Spleen (tissue), 11 donors: ENCODE data around the gene HEATR3. TPM values are rescaled to one million over a fixed set of nuclear protein-coding genes. Genes with fewer than 3 reads are reported as not detected.

ENCODE experiments used
- DNase-seq: peaks from one replicate; pipeline ENCODE4 v3.0.0-alpha.2; 2020
- H3K27ac ChIP-seq, 8 donors: fragments of 200-600 bp; sonication (generic) in 7 of 8; 1 replicate in 4 of 8; 2 replicates in 4 of 8; pipeline versions ENCODE4 v1.5.0 to v1.8.0; 2016 to 2021; ENCODE audit warnings: inconsistent platforms in 4 of 8, mild to moderate bottlenecking in 4 of 8, moderate library complexity in 1 of 8
- H3K27me3 ChIP-seq, 7 donors: fragments of 200-600 bp; sonication (generic) in 6 of 7; replicated peaks in 1 of 7; 1 replicate in 4 of 7; 2 replicates in 3 of 7; pipeline versions ENCODE4 v1.5.0 to v1.8.0; 2016 to 2021; ENCODE audit warnings: inconsistent platforms in 3 of 7, mild to moderate bottlenecking in 1 of 7
- H3K36me3 ChIP-seq, 6 donors: fragments of 200-600 bp; sonication (generic) in 5 of 6; 1 replicate in 4 of 6; 2 replicates in 2 of 6; pipeline versions ENCODE4 v1.5.0 to v1.8.0; 2016 to 2021; ENCODE audit warnings: inconsistent platforms in 2 of 6
- H3K4me1 ChIP-seq, 6 donors: fragments of 200-600 bp; sonication (generic) in 5 of 6; 1 replicate in 3 of 6; 2 replicates in 3 of 6; pipeline versions ENCODE4 v1.5.0 to v1.8.0; 2016 to 2021; ENCODE audit warnings: inconsistent platforms in 3 of 6
- H3K4me3 ChIP-seq, 8 donors: fragments of 200-600 bp; sonication (generic) in 7 of 8; 1 replicate in 4 of 8; 2 replicates in 4 of 8; pipeline versions ENCODE4 v1.5.0 to v1.8.0; 2016 to 2021; ENCODE audit warnings: inconsistent platforms in 4 of 8, mild to moderate bottlenecking in 4 of 8, moderate library complexity in 2 of 8
- H3K9me3 ChIP-seq, 8 donors: fragments of 200-600 bp; sonication (generic) in 7 of 8; 1 replicate in 4 of 8; 2 replicates in 4 of 8; pipeline versions ENCODE4 v1.5.0 to v1.8.0; 2016 to 2021; ENCODE audit warnings: inconsistent platforms in 4 of 8
- CTCF ChIP-seq, 11 experiments: fragments of 200-600 bp in 7 of 11; fragments of 450-650 bp in 4 of 11; sonication (generic) in 4 of 11; IDR thresholded peaks in 8 of 11; conservative IDR thresholded peaks in 3 of 11; 1 replicate in 7 of 11; 2 replicates in 4 of 11; pipeline versions ENCODE4 v1.4.0 to v1.8.0; 2016 to 2021; ENCODE audit warnings: antibody characterized with exemption in 11 of 11, inconsistent platforms in 4 of 11, mild to moderate bottlenecking in 1 of 11
- POLR2A ChIP-seq, 3 donors: fragments of 450-650 bp; IDR thresholded peaks; one replicate each; pipeline ENCODE4 v1.5.1; 2017; ENCODE audit warnings: antibody characterized with exemption in 3 of 3, mild to moderate bottlenecking in 1 of 3
- POLR2AphosphoS5 ChIP-seq, 3 donors: sonication (generic); formaldehyde crosslinking; IDR thresholded peaks; one replicate each; pipeline ENCODE4 v1.5.1; 2017; ENCODE audit warnings: antibody characterized with exemption in 3 of 3
- WGBS, 5 donors: extraction: QIAGEN DNeasy Blood & Tissue Kit in 3 of 5; methylation state at CpG; one replicate each; pipeline versions ENCODE4 v1.1.5 to v1.1.7; 2013 to 2018; 5-methylcytosine and 5-hydroxymethylcytosine counted together
- intact Hi-C: fragments of 100-400 bp; cut with DNase I; formaldehyde crosslinking; loops from one replicate; pipeline ENCODE4 v1.15.0; 2023; ENCODE audit warnings: low total_unique reads
- polyA plus RNA-seq, 3 donors: library from polyadenylated mRNA; stranded (reverse); fragments of 200-250 nt; gene quantifications; one replicate each; pipeline ENCODE4 v1.2.1, GENCODE V29; 2013
- total RNA-seq, 7 donors: library from RNA; depleted of rRNA in 3 of 7; stranded (reverse); fragments of >200 nt in 3 of 7; fragmentation: NEBNext Ultra II Directional in 4 of 7; extraction: Animal tissue kit (Norgen Biotek cat#: 25700) in 4 of 7; gene quantifications; one replicate each; pipeline versions ENCODE4 v1.1.0 to v1.2.1, GENCODE V29; 2016 to 2021
- donor health status: healthy with polysubstance abuse.
- donor health status: DM: no; HTN: no; CAD: no; lungs with moderate emphysema.
- donor health status: DM: no; HTN: no; CAD: no.
- donor health status: Bipolar disorder and iron deficiency.
- donor health status: healthy.
- donor health status: DM: no; HTN: no; CAD: no.
- donor health status: DM: yes; HTN: yes; CAD: no.

The HEATR3 gene
- total and polyA plus RNA-seq, 10 donors: 8.3 to 40.8 (median 23.6) TPM

GRCh38 chr16:50047864-50048263 lies 17.9 kb upstream of the HEATR3 start:
- TF ChIP-seq POLR2A (IDR thresholded peaks at IDR 0.05) (no peak), CTCF (IDR thresholded peaks at IDR 0.05 in 8 of 11, conservative IDR thresholded peaks at IDR 0.05 in 3 of 11) (no peak), POLR2AphosphoS5 (IDR thresholded peaks at IDR 0.05) (no peak)
- no peak overlapping the region for H3K27ac ChIP-seq
- WGBS, 5 donors: 70 to 83% (median 82%) methylated on average over 2 of the region's 2 CpGs
- H3K36me3 ChIP-seq: no peaks in the 10 kb centered on the region
- no peak for DNase-seq
- H3K4me1 ChIP-seq: no peaks in the 10 kb centered on the region
- no peaks in the 10 kb centered on the region for H3K9me3 ChIP-seq
- intact Hi-C loops: no loop called here
- H3K27me3 ChIP-seq: no peaks in the 10 kb centered on the region
- H3K4me3 ChIP-seq: no peak overlapping the region

- WGBS, 5 donors: 40 to 84% (median 81%) methylated on average over 2 of the region's 2 CpGs
- peaks cover 0 to 7% (median 6%) of the 10 kb centered on the region in 8 donors for H3K9me3 ChIP-seq
Observed at GRCh38 chr16:50050802-50051201, 15.0 kb upstream of the HEATR3 start.

GRCh38 chr16:50056226-50056625 lies 9.5 kb upstream of the HEATR3 start:
- intact Hi-C loops: no loop called here
- H3K4me1 ChIP-seq: no peaks in the 10 kb centered on the region
- H3K27ac ChIP-seq: no peak overlapping the region
- no peak overlapping the region for H3K4me3 ChIP-seq
- 87 to 97% (median 96%) methylated on average over 4 of the region's 4 CpGs for WGBS, 5 donors
- peaks cover 0 to 21% (median 19%) of the 10 kb centered on the region in 8 donors for H3K9me3 ChIP-seq
- H3K27me3 ChIP-seq: no peaks in the 10 kb centered on the region
- TF ChIP-seq CTCF (IDR thresholded peaks at IDR 0.05 in 8 of 11, conservative IDR thresholded peaks at IDR 0.05 in 3 of 11) (no peak), POLR2A (IDR thresholded peaks at IDR 0.05) (no peak), POLR2AphosphoS5 (IDR thresholded peaks at IDR 0.05) (no peak)
- H3K36me3 ChIP-seq: no peaks in the 10 kb centered on the region
- DNase-seq: no peak

More at GRCh38 chr16:50050802-50051201, 15.0 kb upstream of the HEATR3 start:
- no peak for DNase-seq
- Histone ChIP-seq H3K4me3 (no peak overlapping the region), H3K36me3 (no peaks in the 10 kb centered on the region), H3K4me1 (no peaks in the 10 kb centered on the region), H3K27ac (no peak overlapping the region), H3K27me3 (no peaks in the 10 kb centered on the region)
- intact Hi-C loops: no loop called here
- TF ChIP-seq POLR2A (IDR thresholded peaks at IDR 0.05): no peak
- no peak for TF ChIP-seq POLR2AphosphoS5 (IDR thresholded peaks at IDR 0.05)
- no peak for TF ChIP-seq CTCF (IDR thresholded peaks at IDR 0.05 in 8 of 11, conservative IDR thresholded peaks at IDR 0.05 in 3 of 11)

- WGBS, 5 donors: 92 to 98% (median 94%) methylated on average over 14 to 28 of the region's 28 CpGs
- no peaks in the 10 kb centered on the region for H3K27me3 ChIP-seq
- peaks cover 0 to 21% (median 19%) of the 10 kb centered on the region in 8 donors for H3K9me3 ChIP-seq
- peak; percentile 67 for DNase-seq
- no peak overlapping the region for H3K4me3 ChIP-seq
- no peak for TF ChIP-seq POLR2A (IDR thresholded peaks at IDR 0.05)
- no peak for TF ChIP-seq POLR2AphosphoS5 (IDR thresholded peaks at IDR 0.05)
- TF ChIP-seq CTCF (IDR thresholded peaks at IDR 0.05 in 8 of 11, conservative IDR thresholded peaks at IDR 0.05 in 3 of 11): no peak
- no peaks in the 10 kb centered on the region for H3K4me1 ChIP-seq
- H3K27ac ChIP-seq: no peak overlapping the region
- intact Hi-C loops: no loop called here
- no peaks in the 10 kb centered on the region for H3K36me3 ChIP-seq
Observed at GRCh38 chr16:50058091-50058771, 7.5 kb upstream of the HEATR3 start.
